Eye (tissue), 1 donor: ENCODE data around the gene SLC22A1.
"Not testable (repeated sequence)": the region's sequence is repeated elsewhere in the genome, so short reads cannot be mapped to it uniquely, and the experiment has no call there.

Experiments used
- DNase-seq: peaks from one replicate; pipeline ENCODE4 v3.0.0-alpha.2; 2015

SLC22A1 gene

DNA sequence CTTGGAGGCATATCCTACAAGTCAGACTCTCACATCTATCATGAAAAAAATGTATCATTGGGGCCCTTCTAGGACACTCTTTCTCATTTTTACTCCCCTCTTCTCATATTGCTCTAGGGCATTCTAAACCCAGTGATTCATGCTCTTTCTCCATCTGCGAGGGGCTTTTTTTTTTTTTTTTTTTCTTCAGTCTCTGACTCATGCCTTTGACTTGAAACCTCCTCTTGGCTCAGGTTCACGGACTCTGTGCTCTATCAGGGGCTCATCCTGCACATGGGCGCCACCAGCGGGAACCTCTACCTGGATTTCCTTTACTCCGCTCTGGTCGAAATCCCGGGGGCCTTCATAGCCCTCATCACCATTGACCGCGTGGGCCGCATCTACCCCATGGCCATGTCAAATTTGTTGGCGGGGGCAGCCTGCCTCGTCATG is 17.8 kb downstream of the SLC22A1 start:
- DNase-seq: peak; percentile 26

DNA sequence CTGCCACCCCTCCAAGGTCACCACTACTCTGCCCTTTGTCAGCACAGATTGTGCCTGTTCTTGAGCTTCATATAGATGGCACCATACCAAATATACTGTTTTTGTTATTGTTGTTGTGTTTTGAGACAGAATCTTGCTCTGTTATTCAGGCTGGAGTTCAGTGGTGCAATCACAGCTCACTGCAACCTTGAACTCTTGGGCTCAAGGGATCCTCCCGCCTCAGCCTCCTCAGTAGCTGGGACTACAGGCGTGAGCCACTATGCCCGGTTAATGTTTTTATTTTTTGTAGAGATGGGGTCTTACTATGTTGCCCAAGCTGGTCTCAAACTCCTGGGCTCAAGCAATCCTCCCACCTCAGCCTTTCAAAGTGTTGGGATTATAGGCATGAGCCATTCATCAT is 18.9 kb downstream of the SLC22A1 start:
- not testable (repeated sequence) for DNase-seq

- DNase-seq: no peak
Measured at GRCh38 chr6:160141001-160141726, 19.5 kb downstream of the SLC22A1 start.

GRCh38 chr6:160142115-160142715 is 20.6 kb downstream of the SLC22A1 start:
- DNase-seq: no peak

GRCh38 chr6:160146454-160147145 is 25.0 kb downstream of the SLC22A1 start:
- DNase-seq: no peak

DNA sequence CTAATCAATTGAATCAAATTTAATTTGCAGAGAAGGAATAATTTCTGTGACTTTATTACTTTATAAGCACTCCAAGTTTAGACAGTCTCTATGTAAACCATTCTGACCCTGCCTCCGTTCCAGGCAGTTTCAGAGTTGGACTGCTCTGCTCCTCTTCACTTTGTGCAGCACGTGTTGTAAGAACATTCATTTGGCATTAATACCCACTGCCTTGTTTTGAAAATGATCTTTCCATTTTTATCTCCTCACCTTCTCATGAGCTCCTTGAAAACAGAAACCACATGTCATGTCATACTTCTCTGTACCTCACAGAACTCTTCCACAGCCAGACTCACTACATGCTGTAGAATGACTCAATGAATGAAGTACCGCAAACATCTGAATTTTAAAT is 25.5 kb downstream of the SLC22A1 start:
- DNase-seq: no peak

DNA sequence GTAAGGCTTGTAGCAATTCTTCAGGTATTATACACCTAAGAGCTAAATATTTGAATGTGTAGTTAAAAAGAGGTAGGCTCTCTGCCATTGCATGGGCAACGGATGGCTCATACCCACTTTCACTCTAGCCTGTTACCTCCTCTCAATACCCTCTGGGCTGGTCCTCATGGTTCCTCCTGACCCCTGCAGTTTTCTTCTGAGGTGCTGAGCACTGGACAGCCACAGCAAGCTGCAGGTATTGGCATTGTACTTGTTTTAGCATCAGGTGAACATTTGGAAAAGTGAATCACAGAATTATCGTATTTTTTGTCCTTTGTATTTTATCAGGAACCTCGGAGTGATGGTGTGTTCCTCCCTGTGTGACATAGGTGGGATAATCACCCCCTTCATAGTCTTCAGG is 32.9 kb downstream of the SLC22A1 start:
- no peak for DNase-seq

- DNase-seq: no peak
Measured at GRCh38 chr6:160156842-160157241, 35.2 kb downstream of the SLC22A1 start.

DNA sequence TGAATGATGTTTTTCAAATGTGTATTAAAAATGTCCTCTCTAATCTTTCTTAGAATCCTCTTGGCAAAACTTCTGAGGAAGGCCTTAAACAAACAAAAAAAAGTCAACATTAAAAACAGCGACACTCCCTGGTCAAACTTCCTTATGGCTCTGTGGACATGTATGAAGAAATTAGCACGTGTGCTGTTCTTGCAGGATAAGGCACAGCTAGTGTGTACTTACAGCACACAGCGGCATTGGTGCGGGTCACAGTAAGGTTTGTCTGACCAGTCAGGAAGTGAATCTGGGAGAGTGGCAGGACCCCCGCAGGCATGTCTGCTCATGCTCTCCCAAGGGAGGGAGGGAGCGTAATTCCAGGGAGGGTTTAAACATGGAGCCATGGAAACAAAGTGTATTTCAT is 38.8 kb downstream of the SLC22A1 start:
- no peak for DNase-seq

DNA sequence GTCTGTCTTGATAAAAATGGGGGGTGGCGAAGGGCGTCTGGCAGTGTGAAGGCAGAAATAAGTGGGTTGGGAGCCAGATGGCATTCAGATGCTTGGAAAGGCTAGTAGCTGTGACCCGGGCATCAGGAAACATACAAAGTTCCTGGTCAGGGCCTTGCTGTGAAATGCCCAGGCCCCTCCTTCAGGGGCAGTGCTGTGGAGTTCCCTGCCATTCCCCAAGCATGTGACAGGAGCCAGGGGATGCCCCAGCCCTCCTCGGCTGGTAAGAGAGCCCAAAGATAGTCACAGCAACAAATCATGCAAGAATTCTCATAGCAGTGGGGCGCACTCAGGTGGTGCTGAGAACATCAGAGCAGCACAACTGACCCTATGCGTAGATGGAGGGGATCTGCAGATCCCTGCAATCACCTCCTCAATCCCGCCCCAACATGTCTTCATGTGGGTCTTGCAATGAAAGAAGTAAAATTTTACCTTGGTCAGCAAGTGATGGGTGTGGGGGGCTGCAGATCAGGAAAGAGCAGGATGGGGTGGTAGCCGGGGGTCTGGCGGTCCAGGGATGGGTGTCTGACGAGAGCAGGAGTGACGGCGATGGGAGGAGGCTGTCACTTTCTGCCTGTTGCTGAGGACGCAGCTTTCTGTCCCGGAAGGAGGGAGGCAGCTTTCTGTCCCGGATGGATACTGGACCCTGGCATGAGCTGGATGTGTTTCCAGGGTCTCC is 39.5 kb downstream of the SLC22A1 start:
- no peak for DNase-seq

- DNase-seq: no peak
Measured at GRCh38 chr6:160161647-160161986, 40.0 kb downstream of the SLC22A1 start.

DNA sequence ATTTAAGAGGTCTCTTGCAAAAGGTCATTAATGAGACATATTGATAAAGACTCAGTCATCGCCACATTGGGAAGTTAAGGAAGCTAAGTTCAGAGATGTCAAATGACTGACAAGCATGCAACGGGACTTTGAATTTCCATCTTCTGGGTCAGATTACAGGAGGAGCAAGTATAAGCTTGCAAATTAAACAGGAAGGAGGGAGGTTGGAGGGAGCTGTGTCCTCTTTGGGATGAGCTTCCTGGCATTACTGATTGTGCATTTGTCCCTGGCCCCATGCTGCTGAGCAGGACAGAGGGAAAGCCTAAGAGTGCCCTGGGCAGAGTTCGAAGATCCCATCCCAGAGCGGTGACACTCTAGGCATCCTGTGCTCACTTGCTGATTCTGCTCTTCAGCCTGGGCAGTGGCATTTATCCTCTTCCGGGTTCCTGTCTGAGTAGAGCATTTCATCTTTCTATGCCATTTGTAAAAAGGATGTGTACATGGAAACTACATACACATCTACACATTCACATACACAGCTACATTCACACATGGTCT is 40.5 kb downstream of the SLC22A1 start:
- DNase-seq: no peak

DNA sequence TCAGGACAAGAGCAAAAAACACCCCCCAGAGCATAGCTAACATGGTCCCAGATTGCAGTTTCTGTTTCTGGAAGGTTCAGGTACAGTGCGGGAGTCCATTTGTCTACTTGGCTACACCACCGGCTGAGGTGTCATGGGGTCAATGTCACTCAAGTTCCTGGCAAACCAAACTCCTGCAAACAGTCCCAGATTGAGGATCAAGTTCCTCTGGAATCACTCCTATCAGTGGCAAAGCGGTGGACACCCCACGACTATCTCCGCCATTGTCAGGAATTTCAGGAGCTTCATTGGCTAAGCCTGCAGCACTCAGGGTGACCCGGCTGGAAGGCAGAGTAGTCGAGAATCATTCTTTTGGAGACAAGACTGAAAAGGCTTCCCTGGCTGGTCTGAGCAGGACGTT is 41.8 kb downstream of the SLC22A1 start:
- DNase-seq: no peak

GRCh38 chr6:160163912-160164311 is 42.3 kb downstream of the SLC22A1 start:
- DNase-seq: no peak

DNA sequence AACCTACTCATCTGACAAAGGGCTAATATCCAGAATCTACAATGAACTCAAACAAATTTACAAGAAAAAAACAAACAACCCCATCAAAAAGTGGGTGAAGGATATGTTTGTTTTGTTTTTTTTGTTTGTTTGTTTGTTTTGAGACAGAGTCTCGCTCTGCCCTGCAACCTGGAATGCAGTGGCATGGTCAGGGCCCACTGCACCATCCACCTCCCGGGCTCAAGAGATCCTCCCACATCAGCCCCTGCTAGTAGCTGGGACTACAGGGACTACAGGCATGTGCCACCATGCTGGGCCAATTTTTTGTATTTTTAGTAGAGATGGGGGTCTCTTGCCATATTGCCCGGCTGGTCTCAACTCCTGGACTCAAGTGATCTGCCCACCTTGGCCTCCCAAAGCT is 44.3 kb downstream of the SLC22A1 start:
- DNase-seq: not testable (repeated sequence)

DNA sequence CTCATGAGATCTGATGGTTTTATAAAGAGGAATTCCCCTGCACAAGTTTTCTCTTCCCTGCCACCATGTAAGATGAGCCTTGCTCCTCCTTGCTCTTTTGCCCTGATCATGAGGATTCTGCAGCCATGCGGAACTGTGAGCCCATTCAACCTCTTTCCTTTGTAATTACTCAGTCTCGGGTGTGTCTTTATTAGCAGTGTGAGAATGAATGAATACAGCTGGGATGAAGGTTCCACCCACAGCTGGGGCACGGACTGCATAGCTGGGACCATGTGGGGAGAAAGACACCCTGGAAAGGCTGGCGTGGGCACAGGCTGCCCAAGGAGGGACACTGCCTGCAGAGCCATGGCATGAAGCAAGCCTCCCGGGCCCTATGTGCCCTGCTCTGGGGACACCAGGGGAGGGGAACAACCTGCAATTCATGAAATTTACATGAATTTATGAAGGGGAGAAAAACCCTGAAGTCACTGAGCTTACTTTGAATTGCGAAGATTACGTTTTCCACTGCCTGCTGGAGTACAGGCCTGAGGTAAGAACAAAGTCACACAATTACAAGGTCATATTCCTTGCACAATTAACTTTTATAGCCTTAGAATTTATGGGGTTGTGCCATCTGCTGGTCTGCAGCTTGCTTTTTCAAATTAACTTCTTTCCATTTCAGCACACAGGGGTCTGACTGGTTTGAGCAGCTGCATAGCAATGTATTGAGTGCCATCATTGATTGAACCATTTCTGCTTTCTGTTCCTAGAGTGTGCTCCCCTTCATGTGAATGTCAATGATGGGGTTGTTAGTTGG is 46.2 kb downstream of the SLC22A1 start:
- DNase-seq: no peak

- DNase-seq: peak; percentile 18
Measured at GRCh38 chr6:160170018-160170680, 48.5 kb downstream of the SLC22A1 start.

DNA sequence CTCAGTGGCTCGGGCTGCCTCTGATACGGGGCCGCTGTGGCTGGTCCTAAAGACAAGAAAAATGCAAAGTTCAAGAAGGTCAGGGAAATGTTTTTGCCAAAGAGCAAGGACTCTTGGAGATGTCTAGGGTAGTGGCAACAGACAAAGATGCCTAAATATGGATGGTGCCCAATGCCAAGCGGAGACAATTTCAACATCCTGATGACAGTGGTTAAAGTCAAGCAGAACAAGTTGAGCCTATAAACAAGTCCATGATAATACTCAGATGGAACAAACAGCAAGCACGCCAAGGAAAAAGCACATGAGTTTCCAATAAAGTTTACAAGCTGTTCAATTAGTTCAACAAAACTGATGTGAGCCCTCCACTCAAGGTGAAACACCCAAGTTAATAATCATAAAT is 51.1 kb downstream of the SLC22A1 start:
- DNase-seq: no peak

- DNase-seq: no peak
Measured at GRCh38 chr6:160173806-160174527, 52.4 kb downstream of the SLC22A1 start.

DNA sequence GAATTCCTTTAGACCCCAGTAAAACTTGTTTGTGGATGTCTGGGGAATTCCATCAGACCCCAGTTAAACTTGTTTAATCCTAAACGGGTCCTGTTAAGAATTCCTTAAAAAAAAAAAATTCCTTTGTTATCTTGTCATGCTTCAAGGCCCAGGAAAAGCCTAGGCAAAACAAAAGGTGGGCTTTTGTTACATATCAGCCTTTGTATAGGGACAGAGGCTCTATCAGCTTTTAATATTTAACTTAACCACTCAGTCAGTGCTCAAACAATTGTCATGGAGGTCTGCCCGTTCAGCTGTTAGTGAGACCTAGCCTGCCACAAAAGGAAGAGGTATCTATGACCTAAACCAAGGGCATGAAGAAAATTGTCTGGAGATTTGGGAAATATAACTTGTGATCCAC is 53.1 kb downstream of the SLC22A1 start:
- no peak for DNase-seq

DNA sequence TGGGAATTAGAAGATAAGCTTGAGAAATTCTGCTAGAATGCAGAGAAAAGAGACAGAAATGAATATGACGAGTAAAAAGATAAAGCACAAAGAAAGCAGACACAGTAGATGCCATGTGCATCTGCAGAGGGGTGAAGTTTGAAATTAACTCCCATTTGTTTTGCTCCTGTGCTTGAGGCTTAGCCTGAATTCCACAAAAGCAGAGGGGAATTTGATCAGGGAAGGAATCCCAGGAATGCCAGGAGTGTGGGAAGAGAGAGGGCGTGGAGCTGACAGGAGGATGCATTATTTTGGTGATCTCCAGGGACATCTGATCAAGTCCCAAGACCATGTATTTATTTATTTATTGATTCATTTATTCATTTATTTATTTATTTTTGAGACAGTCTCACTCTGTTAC is 55.6 kb downstream of the SLC22A1 start:
- DNase-seq: no peak
